H1 (cell line): ENCODE results near the gene CDR2. TPM values are rescaled to one million over a fixed set of nuclear protein-coding genes. Genes with fewer than 3 reads are reported as not detected.

Experiments used
- JUN ChIP-seq: IDR thresholded peaks from 2 replicates; pipeline ENCODE4 v1.6.1; 2011; ENCODE audit warnings: low read depth, mild to moderate bottlenecking, improper control_type of control experiment, low read length
- SIN3A ChIP-seq, 2 experiments: IDR thresholded peaks in 1 of 2; conservative IDR thresholded peaks in 1 of 2; 2 replicates each; pipeline ENCODE4 v1.6.1; 2011 to 2012; ENCODE audit warnings: low read length in 2 of 2, improper control_type of control experiment in 1 of 2, low read depth in 1 of 2, mild to moderate bottlenecking in 1 of 2
- SIRT6 ChIP-seq: IDR thresholded peaks from one replicate; pipeline ENCODE4 v1.7.1; 2012; ENCODE audit warnings: low read length, inconsistent platforms
- SP2 ChIP-seq: IDR thresholded peaks from 2 replicates; pipeline ENCODE4 v1.6.1; 2012; ENCODE audit warnings: mild to moderate bottlenecking, low read length, inconsistent platforms
- polyA plus RNA-seq, 7 experiments: library from polyadenylated mRNA; depleted of rRNA in 3 of 7; stranded (reverse) in 5 of 7; unstranded in 2 of 7; fragments of >200 nt in 5 of 7; fragments of 200-250 nt in 2 of 7; gene quantifications; 1 replicate in 5 of 7; 2 replicates in 1 of 7; 4 replicates in 1 of 7; pipeline versions ENCODE4 v1.2.1 to v1.2.3, GENCODE V29; 2011 to 2013; ENCODE audit warnings: missing spikeins in 2 of 7, mixed read lengths in 2 of 7
- total RNA-seq: library from RNA; stranded (reverse); fragmentation: NEBNext Ultra II Directional; extraction: Animal tissue kit (Norgen Biotek cat#: 25700); gene quantifications from 2 replicates; pipeline ENCODE4 v1.2.1, GENCODE V29; 2021
- TF ChIP-seq, protein P1 (sequence below): IDR thresholded peaks from 2 replicates; pipeline ENCODE4 v1.6.1; 2012; ENCODE audit warnings: low read length, inconsistent platforms

CDR2 gene
- total and polyA plus RNA-seq, 2 of the 8 experiments (the other 6 are each of a cell fraction or from before 2014, with no cell fraction given), result 16.3 to 34.9 TPM

GRCh38 chr16:22337849-22338635 is 36.4 kb downstream of the CDR2 start (continued):
- no peak for TF ChIP-seq SIN3A (conservative IDR thresholded peaks at IDR 0.05 in 1 of 2, IDR thresholded peaks at IDR 0.05 in 1 of 2; ENCODE audit: low read depth in 1 of 2, low read length in 2 of 2)
- TF ChIP-seq JUN, result no peak
- TF ChIP-seq SIRT6, result no peak
- TF ChIP-seq, protein P1, sequence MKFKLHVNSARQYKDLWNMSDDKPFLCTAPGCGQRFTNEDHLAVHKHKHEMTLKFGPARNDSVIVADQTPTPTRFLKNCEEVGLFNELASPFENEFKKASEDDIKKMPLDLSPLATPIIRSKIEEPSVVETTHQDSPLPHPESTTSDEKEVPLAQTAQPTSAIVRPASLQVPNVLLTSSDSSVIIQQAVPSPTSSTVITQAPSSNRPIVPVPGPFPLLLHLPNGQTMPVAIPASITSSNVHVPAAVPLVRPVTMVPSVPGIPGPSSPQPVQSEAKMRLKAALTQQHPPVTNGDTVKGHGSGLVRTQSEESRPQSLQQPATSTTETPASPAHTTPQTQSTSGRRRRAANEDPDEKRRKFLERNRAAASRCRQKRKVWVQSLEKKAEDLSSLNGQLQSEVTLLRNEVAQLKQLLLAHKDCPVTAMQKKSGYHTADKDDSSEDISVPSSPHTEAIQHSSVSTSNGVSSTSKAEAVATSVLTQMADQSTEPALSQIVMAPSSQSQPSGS, result no peak
- TF ChIP-seq SP2, result no peak
- TF ChIP-seq, all 59 proteins: peak for 0
